Right atrium auricular region (tissue), 2 donors: ENCODE results near the gene KMT2D. TPM values are rescaled to one million over a fixed set of nuclear protein-coding genes. Genes with fewer than 3 reads are reported as not detected.

Experiments used
- DNase-seq: peaks from one replicate; pipeline ENCODE4 v3.0.0-alpha.2; 2019; ENCODE audit warnings: low spot score
- H3K27ac ChIP-seq, 2 donors: fragments of 200-600 bp; sonication (generic); 1 replicate in 1 of 2; 2 replicates in 1 of 2; pipeline ENCODE4 v1.5.1; 2016 to 2019
- H3K27me3 ChIP-seq, 2 donors: fragments of 200-600 bp; sonication (generic); one replicate each; pipeline versions ENCODE4 v1.5.1 to v1.6.0; 2017 to 2019
- H3K36me3 ChIP-seq: fragments of 200-600 bp; sonication (generic); one replicate; pipeline ENCODE4 v1.5.1; 2016
- H3K4me1 ChIP-seq, 2 donors: fragments of 200-600 bp; sonication (generic); one replicate each; pipeline versions ENCODE4 v1.5.1 to v1.6.0; 2017 to 2019
- H3K4me3 ChIP-seq, 2 donors: fragments of 200-600 bp; sonication (generic); 1 replicate in 1 of 2; 2 replicates in 1 of 2; pipeline ENCODE4 v1.5.1; 2017 to 2019; ENCODE audit warnings: mild to moderate bottlenecking in 1 of 2, moderate library complexity in 1 of 2
- H3K9me3 ChIP-seq, 2 donors: fragments of 200-600 bp; sonication (generic); one replicate each; pipeline ENCODE4 v1.5.1; 2019
- CTCF ChIP-seq, 2 donors: fragments of 200-600 bp; sonication (generic); IDR thresholded peaks; one replicate each; pipeline ENCODE4 v1.5.1; 2019; ENCODE audit warnings: antibody characterized with exemption in 2 of 2
- total RNA-seq, 2 donors: library from RNA; depleted of rRNA; stranded (reverse); fragments of >200 nt; gene quantifications; one replicate each; pipeline ENCODE4 v1.1.0, GENCODE V29; 2016

The KMT2D gene
- total RNA-seq, 2 donors from 2014 or later: 39.9 to 49.1 TPM

GRCh38 chr12:49054096-49054495 lies 6.5 kb downstream of the KMT2D start:
- H3K9me3 ChIP-seq: no peaks in the 10 kb centered on the region
- TF ChIP-seq CTCF (IDR thresholded peaks at IDR 0.05): no peak
- no peaks in the 10 kb centered on the region for H3K27me3 ChIP-seq
- peaks cover 0 to 40% of the 10 kb centered on the region in 2 donors for H3K4me1 ChIP-seq
- H3K4me3 ChIP-seq: no peak overlapping the region
- H3K36me3 ChIP-seq: peaks cover 60% of the 10 kb centered on the region
- DNase-seq: no peak
- H3K27ac ChIP-seq: no peak overlapping the region

DNA sequence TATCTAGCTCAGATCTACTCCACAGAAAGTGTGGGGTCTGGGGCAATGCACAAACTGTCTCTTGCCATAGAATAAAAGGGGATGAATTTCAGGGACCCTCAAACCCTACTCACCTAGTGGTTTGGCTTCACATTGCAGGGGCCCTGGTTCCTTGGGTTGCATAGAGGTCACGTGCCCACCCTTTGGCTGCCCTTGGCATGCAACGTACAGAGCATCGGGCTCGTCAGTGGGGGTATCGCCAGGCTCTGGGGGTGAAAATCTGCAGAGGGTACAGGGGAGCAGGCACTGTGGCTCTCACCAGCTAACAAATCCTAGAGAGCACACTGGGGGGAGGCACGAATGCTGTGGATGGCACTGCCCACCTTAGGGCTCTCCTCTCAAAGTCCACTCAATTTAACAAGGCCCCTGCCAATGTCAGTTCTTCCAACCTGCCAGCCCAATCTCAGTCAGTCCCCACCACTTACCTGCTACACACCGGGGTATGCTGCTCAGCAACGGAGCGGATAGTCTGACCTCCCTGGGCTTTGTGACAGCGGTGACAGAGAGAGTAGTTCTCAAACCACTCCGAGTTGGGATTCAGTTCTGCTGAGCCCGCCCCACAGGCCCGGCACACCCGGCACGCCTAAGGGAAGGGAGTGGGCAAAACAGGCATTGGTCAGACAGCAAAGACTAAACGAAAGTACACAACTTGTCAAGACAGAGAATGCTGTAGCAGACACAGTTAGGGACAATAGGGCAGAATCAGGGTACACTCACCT lies 8.0 kb downstream of the KMT2D start:
- H3K36me3 ChIP-seq: peaks cover 75% of the 10 kb centered on the region
- no peak for TF ChIP-seq CTCF (IDR thresholded peaks at IDR 0.05)
- H3K9me3 ChIP-seq: no peaks in the 10 kb centered on the region
- H3K4me1 ChIP-seq: peaks cover 0 to 26% of the 10 kb centered on the region in 2 donors
- H3K4me3 ChIP-seq: no peak overlapping the region
- no peak for DNase-seq
- no peak overlapping the region for H3K27ac ChIP-seq
- H3K27me3 ChIP-seq: no peaks in the 10 kb centered on the region

DNA sequence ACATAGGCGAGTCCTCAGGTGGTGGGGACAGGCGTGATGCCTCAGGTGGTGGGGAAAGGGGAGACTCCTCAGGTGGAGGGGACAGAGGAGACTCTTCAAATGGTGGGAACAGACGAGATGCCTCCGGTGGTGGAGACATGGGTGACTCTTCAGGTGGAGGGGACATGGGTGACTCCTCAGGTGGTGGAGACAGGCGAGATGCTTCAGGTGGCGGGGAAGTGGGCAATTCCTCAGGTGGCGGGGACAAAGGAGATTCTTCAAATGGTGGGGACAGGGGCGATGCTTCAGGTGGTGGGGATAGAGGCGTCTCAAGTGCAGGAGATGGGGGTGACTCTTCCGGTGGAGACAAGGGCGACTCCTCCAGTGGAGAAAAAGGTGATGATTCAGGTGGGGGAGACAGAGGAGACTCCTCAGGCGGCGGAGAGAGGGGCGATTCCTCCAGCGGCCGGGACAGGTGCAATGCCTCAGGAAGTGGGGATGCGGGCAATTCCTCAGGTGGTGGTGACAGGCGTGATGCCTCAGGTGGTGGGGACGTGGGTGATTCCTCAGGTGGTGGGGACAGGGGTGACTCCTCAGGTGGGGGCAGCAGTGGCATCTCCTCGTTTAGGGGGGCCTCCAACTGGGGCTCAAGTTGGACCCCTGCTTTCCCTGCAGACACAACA lies 8.7 kb downstream of the KMT2D start:
- Histone ChIP-seq H3K27me3 (no peaks in the 10 kb centered on the region), H3K27ac (no peak overlapping the region), H3K36me3 (peaks cover 82% of the 10 kb centered on the region), H3K4me3 (no peak overlapping the region), H3K4me1 (peaks cover 0 to 19% of the 10 kb centered on the region in 2 donors), H3K9me3 (no peaks in the 10 kb centered on the region)
- no peak for TF ChIP-seq CTCF (IDR thresholded peaks at IDR 0.05)
- DNase-seq: no peak

DNA sequence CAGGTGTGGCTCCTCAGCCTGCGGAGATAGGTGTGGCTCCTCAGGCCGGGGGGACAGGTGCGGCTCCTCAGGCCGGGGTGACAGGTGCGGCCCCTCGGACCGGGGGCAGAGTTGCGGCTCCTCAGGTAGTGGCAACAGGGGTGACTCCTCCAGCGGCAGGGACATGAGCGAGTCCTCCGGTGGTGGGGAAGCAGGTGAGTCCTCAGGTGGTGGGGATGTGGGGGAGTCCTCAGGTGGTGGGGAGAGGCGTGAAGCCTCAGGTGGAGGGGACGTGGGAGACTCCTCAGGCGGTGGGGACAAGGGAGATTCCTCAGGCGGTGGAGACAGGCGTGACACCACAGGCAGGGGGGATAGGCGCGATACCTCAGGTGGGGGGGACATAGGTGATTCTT lies 9.2 kb downstream of the KMT2D start:
- H3K36me3 ChIP-seq: peaks cover 87% of the 10 kb centered on the region
- peaks cover 0 to 13% of the 10 kb centered on the region in 2 donors for H3K4me1 ChIP-seq
- no peaks in the 10 kb centered on the region for H3K27me3 ChIP-seq
- no peak for DNase-seq
- H3K27ac ChIP-seq: no peak overlapping the region
- H3K4me3 ChIP-seq: no peak overlapping the region
- no peak for TF ChIP-seq CTCF (IDR thresholded peaks at IDR 0.05)
- H3K9me3 ChIP-seq: no peaks in the 10 kb centered on the region

GRCh38 chr12:49050507-49051372 lies 9.9 kb downstream of the KMT2D start:
- no peak overlapping the region for H3K4me3 ChIP-seq

More at GRCh38 chr12:49050507-49051372, 9.9 kb downstream of the KMT2D start:
- TF ChIP-seq CTCF (IDR thresholded peaks at IDR 0.05): no peak
- Histone ChIP-seq H3K4me1 (peaks cover 0 to 7% of the 10 kb centered on the region in 2 donors), H3K27ac (no peak overlapping the region), H3K36me3 (peaks cover 94% of the 10 kb centered on the region), H3K9me3 (no peaks in the 10 kb centered on the region), H3K27me3 (no peaks in the 10 kb centered on the region)
- no peak for DNase-seq
